Measurements from ENCODE around the gene ST13.
"Not testable (repeated sequence)": the region's sequence is repeated elsewhere in the genome, so short reads cannot be mapped to it uniquely, and the experiment has no call there.

ST13 gene

DNA sequence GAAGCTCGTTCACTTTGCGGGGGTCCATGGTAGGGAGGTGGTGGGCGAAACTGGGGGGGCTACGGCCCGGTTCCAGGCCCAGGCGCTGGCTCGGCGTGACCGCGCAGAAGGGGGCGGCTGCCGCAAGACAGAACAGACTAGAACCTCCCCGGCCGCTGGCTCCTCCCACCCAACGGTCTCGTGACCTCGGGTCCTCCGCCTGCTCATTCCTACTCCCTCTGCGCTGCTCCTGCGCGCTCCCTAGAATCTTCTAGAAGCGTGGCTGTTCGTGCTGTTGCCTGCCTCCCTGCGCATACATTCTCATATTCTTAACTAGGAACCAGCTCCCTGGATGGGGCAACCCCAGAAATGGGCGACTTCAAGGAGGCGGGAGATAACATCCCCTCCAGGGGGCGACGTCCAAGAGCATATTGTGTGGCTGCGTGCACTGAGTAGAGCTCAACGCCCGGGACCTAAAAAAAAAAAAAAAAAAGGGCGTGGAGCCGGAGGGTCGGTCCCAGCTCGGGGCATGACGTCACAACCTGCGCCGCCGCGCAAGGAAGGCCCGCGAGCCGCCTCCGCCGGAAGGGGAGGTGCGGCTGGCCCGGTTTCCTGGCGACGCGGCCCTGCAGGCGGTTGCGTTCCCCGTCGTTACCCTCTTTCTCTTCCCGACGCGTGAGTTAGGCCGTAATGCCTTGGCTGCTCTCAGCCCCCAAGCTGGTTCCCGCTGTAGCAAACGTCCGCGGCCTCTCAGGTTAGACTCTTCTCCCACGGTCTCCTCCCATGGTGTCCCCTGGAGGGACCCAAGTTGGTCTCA, at the start of gene ST13, which contains the start of gene XPNPEP3:
Gene ST13, minus strand, starts transcription at position 127 of the 796 bp plus-strand sequence. Its CDS starts 99 bp downstream, at position 28.
Gene XPNPEP3, plus strand, starts transcription at position 636 of the 796 bp plus-strand sequence. Its CDS starts 34 bp downstream, at position 670.
- DNase-seq, result peak; percentile 94

DNA sequence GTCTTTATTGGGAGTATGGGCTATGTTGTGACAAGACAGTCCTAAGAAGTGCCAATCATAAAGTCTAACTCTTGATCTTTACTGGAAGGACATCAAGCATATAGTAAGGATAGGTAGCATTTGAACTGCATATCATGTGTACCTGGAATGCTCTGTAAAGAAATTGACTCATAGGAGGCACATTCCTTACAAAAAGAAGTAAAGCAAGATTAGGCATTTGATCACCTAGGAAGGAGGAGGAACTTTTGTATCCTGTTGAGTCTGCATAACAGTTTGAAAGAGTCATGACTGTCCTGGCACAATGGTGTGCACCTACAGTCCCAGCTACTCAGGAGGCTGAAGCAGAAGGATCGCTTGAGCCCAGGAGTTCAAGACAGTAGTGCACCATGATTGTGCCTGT, 47.7 kb upstream of the ST13 start:
- DNase-seq, result no peak

DNA sequence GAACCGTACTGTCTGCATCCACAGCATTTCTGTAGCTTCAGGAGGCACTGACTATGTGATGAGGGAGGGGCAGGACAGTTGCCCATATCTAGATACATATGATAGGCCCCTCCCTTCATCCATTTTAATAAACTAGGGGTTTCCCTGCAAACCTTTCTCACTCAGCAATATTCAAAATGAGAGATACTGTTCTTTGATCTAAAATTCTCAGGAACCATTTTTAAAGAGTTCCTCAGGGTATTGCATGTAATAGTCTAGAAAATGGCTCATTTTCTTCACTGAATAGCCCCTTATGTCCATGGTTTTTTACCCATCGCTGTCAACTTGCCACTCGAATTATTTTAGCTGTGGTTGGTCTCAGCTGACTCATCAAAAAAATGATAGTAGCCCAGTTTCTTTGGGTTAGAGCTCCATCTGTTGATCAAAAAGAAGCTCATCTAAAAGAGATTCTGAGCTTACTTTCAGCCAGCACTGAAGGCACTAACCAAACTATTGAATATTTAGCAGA, 42.5 kb upstream of the ST13 start:
- DNase-seq, result peak; percentile 12

DNA sequence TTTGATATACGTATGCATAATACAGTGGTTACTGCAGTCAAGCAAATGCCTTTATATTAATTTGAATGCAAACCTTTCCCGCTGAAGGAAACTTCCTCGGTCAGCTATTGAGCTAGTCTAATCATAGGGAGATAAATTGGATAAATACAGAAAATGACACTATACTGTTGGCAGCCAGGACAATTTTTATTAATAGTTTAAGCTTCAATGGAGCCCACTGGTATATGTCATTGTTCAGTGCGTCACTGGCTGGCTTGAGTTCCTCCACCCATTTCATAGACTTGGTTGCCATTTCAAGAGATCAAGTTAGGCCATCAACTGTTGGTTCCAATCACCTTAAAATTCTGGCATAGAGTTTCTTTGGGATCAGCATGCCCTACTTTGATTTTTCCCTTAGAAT, 38.0 kb upstream of the ST13 start:
- no peak for DNase-seq

DNA sequence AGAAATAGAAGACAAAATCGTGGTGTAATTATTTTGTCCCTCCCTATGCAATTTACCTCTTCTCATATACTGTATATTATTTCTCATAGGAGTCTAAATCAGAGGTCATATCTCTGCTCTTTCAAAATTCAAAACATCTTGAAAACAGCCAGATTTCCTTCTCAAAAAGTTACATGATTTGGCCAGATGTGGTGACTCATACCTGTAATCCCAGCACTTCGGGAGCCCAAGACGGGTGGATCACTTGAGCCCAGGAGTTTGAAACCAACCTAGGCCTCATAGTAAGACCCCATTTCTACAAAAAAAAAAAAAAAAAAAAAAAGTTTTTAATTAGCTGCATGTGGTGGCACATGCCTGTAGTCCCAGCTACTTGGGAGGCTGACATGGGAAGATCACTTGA, 34.4 kb upstream of the ST13 start:
- no peak for DNase-seq

DNA sequence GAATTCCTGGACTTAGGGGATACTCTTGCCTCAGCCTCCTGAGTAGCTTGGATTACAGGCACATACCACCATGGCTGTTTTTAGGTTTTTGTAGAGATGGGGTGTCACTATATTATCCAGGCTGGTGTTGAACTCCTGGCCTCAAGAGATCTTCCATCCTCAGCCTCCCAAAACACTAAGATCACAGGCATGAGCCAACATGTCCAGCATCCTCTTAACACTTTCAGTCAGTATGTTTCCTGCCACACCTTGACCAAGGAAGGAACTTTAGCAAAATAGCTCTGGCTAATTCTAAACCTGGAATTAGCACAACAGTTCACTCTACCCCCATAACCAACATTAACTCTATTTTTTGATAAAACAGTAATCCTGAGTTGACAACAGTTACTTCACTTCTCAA, 32.7 kb upstream of the ST13 start:
- no peak for DNase-seq

DNA sequence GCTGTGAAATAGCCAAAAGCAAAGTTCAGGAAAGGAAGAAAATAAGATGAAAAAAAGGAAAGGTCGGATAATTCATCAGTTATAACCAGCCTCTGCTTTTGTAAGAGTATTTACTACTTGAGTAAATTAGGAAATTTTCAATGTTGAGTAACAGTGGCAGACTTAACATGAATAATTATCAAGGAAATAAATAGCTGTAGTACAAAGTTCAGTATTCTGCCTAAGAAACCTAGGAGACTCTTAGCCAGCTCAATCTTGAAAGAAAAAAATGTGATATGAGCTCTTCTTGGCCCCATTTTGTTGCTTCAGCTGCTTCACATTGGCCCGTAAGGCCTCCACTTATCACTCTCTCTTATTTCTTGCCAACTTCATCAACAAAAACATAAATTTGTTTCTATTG, 22.5 kb upstream of the ST13 start:
- DNase-seq, result no peak

DNA sequence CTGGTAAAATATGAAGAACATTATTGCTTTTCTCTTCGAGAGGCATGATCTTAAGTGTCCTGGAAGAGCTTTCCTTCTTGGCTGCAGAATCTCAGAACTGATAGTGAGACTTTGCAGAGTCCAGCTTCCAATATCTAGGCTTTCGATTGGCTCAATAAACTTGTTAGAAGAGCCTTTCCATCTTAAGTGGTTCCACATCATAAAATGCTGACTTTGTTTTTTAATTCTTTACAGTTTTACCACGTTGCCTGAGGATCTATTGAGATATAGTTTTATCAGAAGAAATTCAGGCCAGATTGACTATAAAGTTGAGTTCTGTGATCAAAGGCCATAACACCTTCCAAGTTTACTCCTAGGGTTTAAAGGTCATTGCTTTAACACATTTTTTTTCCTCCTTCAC, 21.0 kb upstream of the ST13 start:
- DNase-seq, result no peak

DNA sequence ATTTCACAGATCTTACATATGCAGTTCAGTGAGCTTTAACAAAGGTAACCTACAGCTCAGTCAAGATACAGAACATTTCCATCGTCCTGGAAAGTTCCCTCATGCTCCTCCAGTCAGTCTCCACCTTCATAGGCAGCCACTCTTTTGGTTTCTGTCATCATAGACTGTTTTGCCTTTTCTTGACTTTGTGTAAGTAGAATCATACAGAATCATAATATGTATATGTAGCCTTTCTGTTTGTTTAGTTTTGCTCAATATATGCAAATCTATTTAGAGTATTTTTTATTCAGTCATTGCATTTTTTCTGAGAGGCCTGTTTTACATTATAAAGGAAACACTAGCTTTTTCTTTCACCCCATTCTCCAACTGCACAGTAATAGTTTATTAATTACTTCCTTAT, 20.5 kb upstream of the ST13 start:
- no peak for DNase-seq

DNA sequence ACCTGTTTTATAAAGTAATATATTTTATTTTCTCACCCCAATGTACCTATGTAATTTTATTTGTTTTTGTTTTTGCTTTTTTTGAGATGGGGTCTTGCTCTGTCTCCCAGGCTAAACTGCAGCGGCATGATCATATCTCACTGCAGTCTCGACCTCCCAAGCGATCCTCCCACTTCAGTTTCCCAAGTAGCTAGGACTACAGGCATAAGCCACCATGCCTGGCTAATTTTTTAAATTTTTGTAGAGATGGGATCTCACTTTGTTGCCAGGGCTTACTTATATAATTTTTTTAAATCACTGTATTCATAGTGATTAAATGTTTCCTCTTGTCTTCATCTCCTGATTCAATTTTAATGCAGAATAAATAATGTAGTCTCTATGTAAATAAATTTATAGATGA, 18.7 kb upstream of the ST13 start:
- no peak for DNase-seq

DNA sequence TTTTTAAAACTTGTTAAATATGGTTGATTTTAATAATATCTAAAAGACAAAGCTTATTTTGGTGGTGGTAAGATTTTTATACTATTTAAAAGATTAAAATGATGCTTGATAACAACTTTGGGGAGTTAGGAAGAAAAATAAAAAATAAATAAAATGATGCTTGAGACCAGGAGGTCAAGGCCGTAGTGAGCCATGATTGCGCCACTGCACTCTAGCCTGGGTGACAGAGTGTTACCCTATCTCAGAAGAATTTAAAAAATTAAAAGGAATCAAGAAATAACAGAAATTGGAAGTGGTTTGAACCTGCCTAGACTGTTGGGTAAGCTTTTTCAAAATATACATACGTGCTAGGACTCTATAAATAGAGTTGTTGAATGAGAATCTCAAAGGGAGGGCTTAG, 17.6 kb upstream of the ST13 start:
- no peak for DNase-seq

DNA sequence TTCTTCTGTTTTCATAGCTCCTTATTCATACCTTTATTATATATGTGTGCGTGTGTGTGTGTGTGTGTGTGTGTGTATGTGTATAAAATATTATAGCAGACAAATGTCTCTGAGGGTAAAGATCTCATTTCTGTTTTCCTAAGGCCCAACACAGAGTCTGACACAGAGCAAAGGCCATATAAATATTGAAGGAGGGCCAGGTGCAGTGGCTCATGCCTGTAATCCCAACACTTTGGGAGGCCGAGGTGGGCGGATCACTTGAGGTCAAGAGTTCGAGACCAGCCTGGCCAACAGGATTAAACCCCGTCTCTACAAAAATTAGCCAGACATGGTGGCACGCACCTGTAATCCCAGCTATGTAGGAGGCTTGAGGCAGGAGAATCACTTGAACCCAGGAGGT, 11.9 kb upstream of the ST13 start:
- DNase-seq, result not testable (repeated sequence)

DNA sequence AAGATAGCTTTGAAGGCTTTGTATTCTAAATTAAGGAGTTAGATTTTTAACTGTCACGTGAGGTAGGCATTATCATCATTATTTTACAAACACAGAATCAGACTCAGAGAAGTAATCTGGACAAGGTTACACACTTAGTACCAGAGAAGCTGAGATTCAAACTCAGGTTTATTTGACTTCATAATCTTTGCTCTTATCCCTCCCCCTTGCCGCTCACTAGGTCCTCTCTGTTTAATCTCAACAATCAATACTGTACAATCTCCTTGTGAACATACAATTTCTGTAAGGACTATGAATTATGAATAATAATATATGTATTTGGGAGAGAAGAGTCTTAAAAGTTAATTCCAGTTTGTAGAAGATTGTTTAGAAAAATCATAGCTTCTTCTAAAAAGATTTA, 10.7 kb upstream of the ST13 start:
- no peak for DNase-seq

DNA sequence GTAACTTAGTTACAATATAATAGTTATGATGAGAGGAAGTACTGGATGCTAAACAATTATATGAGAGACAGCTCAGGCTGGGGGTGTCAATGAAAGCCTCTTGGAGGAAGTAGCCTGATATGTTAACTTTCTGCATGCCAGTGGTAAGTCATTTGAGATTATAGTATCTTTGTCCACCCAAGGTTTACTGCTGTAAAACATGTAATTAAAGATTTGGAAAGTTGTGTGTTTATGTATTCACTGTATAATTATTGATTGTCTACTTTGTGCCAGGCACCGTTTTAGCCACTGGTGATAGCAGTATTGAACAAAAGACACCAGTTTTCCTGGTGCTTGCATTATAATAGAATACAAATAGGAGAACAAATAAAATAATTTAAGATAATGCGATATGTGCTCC, 6.1 kb upstream of the ST13 start:
- DNase-seq, result no peak

DNA sequence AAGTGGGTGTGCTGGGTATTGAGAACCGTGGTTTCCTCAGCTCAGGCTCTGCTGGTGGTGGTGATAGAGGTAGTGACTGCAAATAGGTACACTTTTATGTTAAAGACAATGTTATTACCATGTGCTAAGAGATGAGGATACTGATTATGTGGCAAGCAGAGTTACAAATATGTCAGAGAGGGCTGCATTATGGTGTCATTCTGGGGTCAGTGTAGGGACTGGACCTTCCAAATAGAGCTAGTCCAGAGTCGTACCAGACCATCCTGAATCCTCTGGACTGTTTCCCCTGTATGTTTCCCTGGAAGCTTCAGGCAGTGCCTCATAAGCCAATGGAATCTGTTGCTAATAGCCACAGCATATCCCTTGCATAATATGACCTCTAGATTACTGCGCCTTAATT, 5.6 kb upstream of the ST13 start, which contains the start of gene DNAJB7:
Gene DNAJB7, minus strand, starts transcription at position 101 of the 400 bp plus-strand sequence. CDS start 119 bp downstream, outside the sequence.
- DNase-seq, result no peak

DNA sequence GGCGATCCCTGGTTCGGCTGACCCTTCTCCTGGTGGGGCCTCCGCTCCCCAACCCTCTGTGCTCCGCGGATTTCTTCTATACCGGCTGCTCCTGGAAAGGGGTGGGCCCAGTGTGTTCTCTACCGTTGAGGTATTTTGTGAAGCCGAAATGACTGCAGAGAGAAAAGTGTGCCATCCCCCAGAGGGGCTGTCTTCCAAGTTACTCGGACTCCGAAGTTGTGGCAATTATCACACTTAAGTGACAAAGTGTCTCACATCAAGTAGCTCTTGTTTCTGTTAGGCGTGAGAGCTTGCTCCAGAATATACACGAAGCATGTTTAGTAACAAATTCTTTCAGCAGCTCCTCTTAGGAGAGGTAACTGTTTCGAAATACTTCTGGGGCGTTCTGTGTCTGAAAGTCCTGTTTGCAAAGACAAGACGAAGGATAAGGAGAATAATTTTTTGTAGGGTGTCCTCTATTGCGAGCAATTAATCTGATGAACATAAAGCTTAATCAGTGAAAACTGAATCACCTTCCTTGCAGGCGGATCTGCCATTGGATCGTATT, 943 bp upstream of the ST13 start:
- DNase-seq, result no peak

DNA sequence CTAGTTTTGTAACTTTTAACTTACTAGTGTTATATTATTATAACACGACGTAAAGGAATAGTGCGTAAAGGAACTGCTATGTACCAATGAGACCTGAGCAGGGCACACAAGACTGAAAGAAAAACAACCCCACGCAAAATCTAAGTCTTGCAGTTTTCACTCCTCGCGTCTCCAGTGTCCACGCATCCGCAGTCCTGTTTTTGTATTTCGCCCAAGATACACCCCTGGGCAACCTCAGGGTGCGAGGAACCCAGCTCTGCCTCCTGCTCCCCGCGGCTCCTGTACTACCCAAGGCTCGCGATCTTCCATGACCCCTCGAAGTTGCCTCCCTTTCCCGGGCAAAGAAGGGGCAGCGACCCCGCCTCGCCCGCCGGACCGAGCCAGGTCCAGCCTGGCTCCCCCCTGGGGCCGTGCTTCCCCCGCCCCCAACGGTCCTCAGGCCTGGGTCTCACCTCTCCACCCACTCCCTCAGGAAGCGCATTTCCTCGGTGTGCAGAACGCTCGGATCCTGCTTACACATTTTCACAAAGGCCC, 393 bp downstream of the ST13 start:
- no peak for DNase-seq

DNA sequence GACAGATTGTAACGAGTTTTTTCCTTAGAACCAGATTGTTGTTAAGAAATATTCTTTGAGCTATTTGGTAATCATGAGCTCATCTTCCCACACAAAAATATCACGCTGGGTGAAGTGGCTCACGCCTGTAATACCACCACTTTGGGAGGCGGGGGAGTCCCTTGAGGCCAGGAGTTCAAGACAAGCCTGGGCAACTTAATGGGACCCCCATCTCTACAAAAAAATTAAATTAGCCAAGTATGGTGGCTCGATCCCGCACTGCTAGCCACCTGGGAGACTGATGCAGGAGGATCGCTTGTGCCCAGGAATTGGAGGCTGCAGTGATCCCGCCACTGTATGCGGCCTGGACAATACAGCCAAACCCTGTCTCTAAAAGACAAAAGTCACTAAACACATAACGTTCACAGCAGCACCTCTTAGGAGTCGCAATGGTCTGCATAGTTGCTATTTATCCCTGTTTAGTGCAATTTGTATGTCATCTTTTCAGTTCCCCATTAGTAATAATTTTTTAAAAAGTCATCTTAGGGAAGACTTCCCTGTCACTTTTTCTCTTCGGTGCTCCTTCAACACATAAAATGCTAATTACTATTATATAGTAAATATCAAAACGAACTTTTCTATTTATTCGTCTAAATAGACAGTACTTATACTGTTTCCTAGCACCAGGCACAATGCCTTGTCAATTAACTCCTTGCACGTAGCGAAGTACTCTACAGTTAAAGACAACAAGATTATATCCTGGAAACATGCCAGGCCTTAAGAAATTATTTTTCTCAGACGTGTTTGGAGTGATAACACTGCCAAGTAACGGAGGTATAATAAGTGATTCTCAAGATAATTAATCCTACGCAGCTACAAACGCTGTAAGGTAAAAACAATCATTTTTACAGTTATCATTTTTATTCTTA, 1.1 kb downstream of the ST13 start:
- no peak for DNase-seq

DNA sequence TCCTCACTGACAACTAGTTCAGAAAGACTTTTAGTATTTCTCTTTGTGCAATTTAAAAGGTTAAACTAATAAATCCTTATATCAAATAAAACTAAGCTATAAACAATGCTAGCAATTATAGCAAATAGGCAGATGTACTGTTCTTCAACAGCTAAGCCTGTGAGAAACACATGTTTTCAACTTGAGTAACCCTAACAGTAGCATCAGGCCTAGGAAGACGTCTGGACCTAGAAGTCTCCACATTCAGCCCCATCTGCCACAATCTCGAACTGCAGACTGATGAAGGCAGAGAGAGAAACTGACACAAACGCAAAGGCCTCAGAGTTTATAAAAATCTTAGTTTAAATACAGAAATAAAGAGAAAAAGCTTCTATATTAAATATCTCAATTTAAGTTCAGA, 2.5 kb downstream of the ST13 start:
- DNase-seq, result no peak

DNA sequence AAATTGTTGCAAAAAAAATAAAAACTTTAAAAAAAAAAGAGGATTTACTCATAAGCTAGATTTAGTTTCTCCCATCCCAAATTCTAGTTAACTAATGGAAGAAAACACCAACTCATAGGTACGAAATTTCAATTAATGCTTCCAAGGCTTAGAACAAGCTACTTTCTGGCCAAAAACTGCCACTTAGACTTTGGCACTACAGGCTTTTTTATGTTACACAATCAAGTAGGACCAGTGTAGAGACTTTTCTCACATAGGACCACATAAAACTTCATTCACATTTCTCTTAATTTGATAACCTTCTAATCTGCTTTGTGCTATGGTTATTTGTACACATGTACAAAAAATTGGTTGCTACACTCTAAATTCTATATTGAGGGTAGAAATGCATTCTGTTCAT, 3.1 kb downstream of the ST13 start:
- DNase-seq, result no peak

DNA sequence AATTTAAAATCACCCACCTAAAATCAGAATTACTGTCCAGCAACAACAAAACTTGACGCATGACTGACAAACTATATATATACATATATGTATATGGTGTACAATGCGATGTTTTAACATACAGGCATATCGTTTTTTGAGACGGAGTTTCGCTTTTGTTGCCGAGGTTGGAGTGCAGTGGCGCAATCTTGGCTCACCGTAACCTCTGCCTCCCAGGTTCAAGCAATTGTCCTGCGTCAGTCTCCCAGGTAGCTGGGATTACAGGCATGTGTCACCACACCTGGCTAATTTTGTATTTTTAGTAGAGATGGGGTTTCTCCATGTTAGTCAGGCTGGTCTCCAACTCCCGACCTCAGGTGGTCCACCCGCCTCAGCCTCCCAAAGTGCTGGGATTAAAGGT, 10.6 kb downstream of the ST13 start:
- DNase-seq, result not testable (repeated sequence)

DNA sequence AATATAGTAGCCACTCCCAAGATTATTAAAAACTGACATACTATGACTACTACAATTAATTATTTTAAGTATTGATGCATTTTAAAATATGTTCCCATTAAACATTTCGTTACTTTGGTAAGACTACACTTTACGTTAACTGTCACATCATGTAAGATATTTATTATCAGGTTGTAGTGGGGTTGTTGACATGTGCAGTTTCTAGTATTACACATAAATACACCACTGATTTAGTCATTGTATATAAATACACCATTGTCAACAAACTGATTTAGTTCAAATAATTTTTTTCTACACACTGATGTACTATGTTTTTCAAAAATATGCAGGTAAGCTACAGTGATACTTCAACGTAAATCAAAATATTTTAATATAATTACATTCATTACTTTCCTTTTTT, 11.5 kb downstream of the ST13 start:
- DNase-seq, result no peak

DNA sequence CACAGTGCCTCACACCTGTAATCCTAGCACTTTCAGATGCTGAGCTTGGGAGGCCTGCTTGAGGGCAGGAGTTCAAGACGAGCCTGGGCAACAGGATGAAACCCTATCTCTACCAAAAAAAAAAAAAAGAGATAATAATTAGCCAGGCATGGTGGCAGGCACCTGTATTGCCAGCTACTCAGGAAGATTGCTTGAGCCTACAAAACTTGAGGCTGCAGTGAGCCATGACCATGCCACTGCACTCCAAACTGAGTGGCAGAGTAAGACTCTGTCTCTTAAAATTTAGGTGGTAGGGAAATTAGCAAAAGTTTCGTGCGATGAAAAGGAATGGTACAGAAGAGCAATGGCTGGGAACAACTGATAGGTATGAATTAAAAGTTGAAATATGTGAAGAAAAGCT, 18.0 kb downstream of the ST13 start:
- DNase-seq, result no peak

All from GDM1 (cell line).